OCI-LY1 (cell line): ENCODE results near the gene ADAMTS9.

ENCODE experiments used
- CTCF ChIP-seq: fragments of 200-600 bp; sonication (generic), shearing (Covaris generic); IDR thresholded peaks from 2 replicates; pipeline ENCODE4 v1.5.1; 2017; ENCODE audit warnings: mild to moderate bottlenecking, antibody characterized with exemption, low read length, moderate library complexity, mixed read lengths
- EZH2 ChIP-seq: fragments of 200-600 bp; sonication (generic), shearing (Covaris generic); IDR thresholded peaks from 2 replicates; pipeline ENCODE4 v1.8.0; 2017; ENCODE audit warnings: borderline replicate concordance, mixed run types, mild to moderate bottlenecking, antibody characterized with exemption, low read length, moderate library complexity, mixed read lengths

- TF ChIP-seq CTCF, result no peak
- TF ChIP-seq EZH2, result no peak
Measured at GRCh38 chr3:64574194-64574593, 113.6 kb downstream of the ADAMTS9 start.
